Keratinocyte (primary cell): ENCODE data around the gene TPM1. TPM values are rescaled to one million over a fixed set of nuclear protein-coding genes. Genes with fewer than 3 reads are reported as not detected.

Experiments
- DNase-seq: peaks from one replicate; pipeline ENCODE4 v3.0.0-alpha.2; 2011; ENCODE audit warnings: low read depth, missing footprints, low spot score
- FAIRE-seq: peaks from 2 replicates; lab custom pipeline; 2011; peaks lifted over from hg19 to GRCh38; lab: Jason Lieb, UNC
- H2AFZ ChIP-seq: 2 replicates; pipeline ENCODE4 v1.6.0; 2012; ENCODE audit warnings: low read length, control low read depth, inconsistent platforms; ENCODE audit not compliant: control insufficient read depth
- H3K27ac ChIP-seq: 2 replicates; pipeline ENCODE4 v1.5.1; 2011; ENCODE audit warnings: low read length; ENCODE audit not compliant: control insufficient read depth, insufficient read depth
- H3K27me3 ChIP-seq: 3 replicates; pipeline ENCODE4 v1.6.0; 2011; ENCODE audit warnings: low read length; ENCODE audit not compliant: control insufficient read depth, insufficient read depth; ENCODE audit errors: extremely low read depth
- H3K36me3 ChIP-seq, 2 experiments: 2 replicates in 1 of 2; 3 replicates in 1 of 2; pipeline ENCODE4 v1.5.1; 2011; ENCODE audit warnings: low read length in 2 of 2, mild to moderate bottlenecking in 1 of 2; ENCODE audit not compliant: control insufficient read depth in 2 of 2, insufficient read depth in 2 of 2; ENCODE audit errors: extremely low read depth in 1 of 2
- H3K4me1 ChIP-seq: 3 replicates; pipeline ENCODE4 v1.5.1; 2011; ENCODE audit warnings: low read length; ENCODE audit not compliant: control insufficient read depth, insufficient read depth; ENCODE audit errors: extremely low read depth
- H3K4me2 ChIP-seq: 3 replicates; pipeline ENCODE4 v1.6.0; 2011; ENCODE audit warnings: low read depth, low read length; ENCODE audit not compliant: control insufficient read depth, insufficient read depth; ENCODE audit errors: extremely low read depth
- H3K4me3 ChIP-seq, 3 experiments: fragments of 200-600 bp in 1 of 3; sonication (generic) in 1 of 3; 2 replicates in 2 of 3; 3 replicates in 1 of 3; pipeline ENCODE4 v1.5.1; 2011 to 2016; ENCODE audit warnings: low read length in 3 of 3, mild to moderate bottlenecking in 3 of 3, control low read depth in 2 of 3, inconsistent platforms in 1 of 3, low read depth in 1 of 3, mixed read lengths in 1 of 3, mixed run types in 1 of 3, moderate library complexity in 1 of 3; ENCODE audit not compliant: control insufficient read depth in 2 of 3, insufficient read depth in 2 of 3; ENCODE audit errors: extremely low read depth in 1 of 3
- H3K79me2 ChIP-seq: 2 replicates; pipeline ENCODE4 v1.6.0; 2012; ENCODE audit warnings: low read length; ENCODE audit not compliant: control insufficient read depth, insufficient read depth
- H3K9ac ChIP-seq: 3 replicates; pipeline ENCODE4 v1.6.0; 2011; ENCODE audit warnings: low read length; ENCODE audit not compliant: control insufficient read depth, insufficient read depth; ENCODE audit errors: extremely low read depth
- H3K9me1 ChIP-seq: 3 replicates; pipeline ENCODE4 v1.6.0; 2011; ENCODE audit warnings: low read length; ENCODE audit not compliant: control insufficient read depth, insufficient read depth; ENCODE audit errors: extremely low read depth
- H3K9me3 ChIP-seq: 2 replicates; pipeline ENCODE4 v1.5.1; 2012; ENCODE audit warnings: low read depth, low read length; ENCODE audit not compliant: control insufficient read depth
- H4K20me1 ChIP-seq: 3 replicates; pipeline ENCODE4 v1.6.0; 2011; ENCODE audit warnings: low read length; ENCODE audit not compliant: control insufficient read depth, insufficient read depth; ENCODE audit errors: extremely low read depth
- CTCF ChIP-seq, 3 experiments: IDR thresholded peaks in 1 of 3; conservative IDR thresholded peaks in 1 of 3; optimal IDR thresholded peaks in 1 of 3; 2 replicates in 2 of 3; 3 replicates in 1 of 3; pipeline versions ENCODE3 to v1.5.1; 2011; ENCODE audit warnings: low read length in 3 of 3, mild to moderate bottlenecking in 3 of 3, moderate library complexity in 2 of 3, control low read depth in 1 of 3, inconsistent platforms in 1 of 3; ENCODE audit not compliant: insufficient read depth in 2 of 3; ENCODE audit errors: extremely low read depth in 1 of 3
- EZH2 ChIP-seq: IDR thresholded peaks from one replicate; pipeline ENCODE4 v1.6.1; 2012; ENCODE audit warnings: inconsistent platforms, mild to moderate bottlenecking, low read length, moderate library complexity
- dilution Hi-C: fragments of 300-500 bp; cut with MboI; formaldehyde crosslinking; loops from one replicate; pipeline ENCODE4 v1.7.0; 2020; ENCODE audit warnings: low sequenced_read_pairs; ENCODE audit not compliant: extremely low pct_ligation_motif_present
- polyA plus RNA-seq, 5 experiments: library from polyadenylated mRNA; depleted of rRNA in 3 of 5; stranded (reverse) in 3 of 5; stranded (forward) in 1 of 5; unstranded in 1 of 5; fragments of >200 nt; gene quantifications; 1 replicate in 1 of 5; 2 replicates in 3 of 5; 3 replicates in 1 of 5; pipeline versions ENCODE4 v1.2.1 to v1.2.3, GENCODE V29; 2011 to 2012; ENCODE audit warnings: missing spikeins in 2 of 5, low read depth in 1 of 5, low replicate concordance in 1 of 5

TPM1 gene
- polyA plus RNA-seq, 1 donor (not counting 4 experiments of a cell fraction or from before 2014, with no cell fraction given) = 370 TPM

GRCh38 chr15:63045465-63045840 lies 2.9 kb downstream of the TPM1 start:
- H2AFZ ChIP-seq = no peak overlapping the region
- peaks cover 70% of the 10 kb centered on the region for H3K4me1 ChIP-seq
- peak overlapping the region in 2 of 3 experiments; percentile 84 to 87 for H3K4me3 ChIP-seq
- no peak overlapping the region for H3K27ac ChIP-seq
- H3K79me2 ChIP-seq = peaks cover 45% of the 10 kb centered on the region
- TF ChIP-seq EZH2 = no peak
- no peak for TF ChIP-seq CTCF (optimal IDR thresholded peaks at IDR 0.05 in 1 of 3, IDR thresholded peaks at IDR 0.05 in 1 of 3, conservative IDR thresholded peaks at IDR 0.05 in 1 of 3; ENCODE audit: extremely low read depth in 1 of 3, insufficient read depth in 2 of 3, low read length in 3 of 3)
- peak overlapping the region; percentile 84 for H3K4me2 ChIP-seq
- dilution Hi-C loops = loop anchor here (25.0 kb wide), 1 partner anchor 283 kb away; no protein-coding TSS in a partner anchor
- peaks cover 0 to 7% of the 10 kb centered on the region in 2 experiments for H3K36me3 ChIP-seq
- no peaks in the 10 kb centered on the region for H3K9me1 ChIP-seq
- no peak overlapping the region for H3K9ac ChIP-seq
- DNase-seq = no peak
- no peaks in the 10 kb centered on the region for H3K27me3 ChIP-seq
- no peak for FAIRE-seq
- H3K9me3 ChIP-seq = no peaks in the 10 kb centered on the region
- H4K20me1 ChIP-seq = no peaks in the 10 kb centered on the region

GRCh38 chr15:63045879-63046278 lies 3.3 kb downstream of the TPM1 start:
- H4K20me1 ChIP-seq = no peaks in the 10 kb centered on the region
- no peaks in the 10 kb centered on the region for H3K27me3 ChIP-seq
- H2AFZ ChIP-seq = no peak overlapping the region
- dilution Hi-C loops = loop anchor here (25.0 kb wide), 1 partner anchor 284 kb away; no protein-coding TSS in a partner anchor
- peaks cover 70% of the 10 kb centered on the region for H3K4me1 ChIP-seq
- FAIRE-seq (no peak), DNase-seq (no peak)
- H3K79me2 ChIP-seq = peaks cover 48% of the 10 kb centered on the region
- no peak overlapping the region for H3K27ac ChIP-seq
- peak overlapping the region; percentile 84 for H3K4me2 ChIP-seq
- no peaks in the 10 kb centered on the region for H3K9me3 ChIP-seq
- peak overlapping the region; percentile 5 to 87 (median 84) for H3K4me3 ChIP-seq
- no peak for TF ChIP-seq EZH2
- no peak for TF ChIP-seq CTCF (optimal IDR thresholded peaks at IDR 0.05 in 1 of 3, IDR thresholded peaks at IDR 0.05 in 1 of 3, conservative IDR thresholded peaks at IDR 0.05 in 1 of 3; ENCODE audit: extremely low read depth in 1 of 3, insufficient read depth in 2 of 3, low read length in 3 of 3)
- peaks cover 0 to 7% of the 10 kb centered on the region in 2 experiments for H3K36me3 ChIP-seq
- no peaks in the 10 kb centered on the region for H3K9me1 ChIP-seq
- H3K9ac ChIP-seq = no peak overlapping the region
